Mesothelial cell of epicardium (in vitro differentiated cells): ENCODE data around the gene PPM1J. TPM values are rescaled to one million over a fixed set of nuclear protein-coding genes. Genes with fewer than 3 reads are reported as not detected.

Experiments used
- DNase-seq, 2 experiments: peaks; one replicate each; pipeline ENCODE4 v3.0.0; 2021; ENCODE audit warnings: low spot score in 2 of 2; ENCODE audit not compliant: unreplicated experiment in 2 of 2
- H3K27ac Mint-ChIP-seq: 2 replicates; pipeline ENCODE4 v1.8.0; 2021; ENCODE audit warnings: mixed read lengths
- H3K27me3 Mint-ChIP-seq: 2 replicates; pipeline ENCODE4 v1.8.0; 2021; ENCODE audit warnings: low read depth, mixed read lengths
- H3K36me3 Mint-ChIP-seq: 2 replicates; pipeline ENCODE4 v1.8.0; 2021; ENCODE audit warnings: mixed read lengths
- H3K4me1 Mint-ChIP-seq: 2 replicates; pipeline ENCODE4 v1.8.0; 2021; ENCODE audit warnings: mixed read lengths
- H3K4me3 Mint-ChIP-seq: 2 replicates; pipeline ENCODE4 v1.8.0; 2021; ENCODE audit warnings: mild to moderate bottlenecking, moderate library complexity, mixed read lengths
- H3K9me3 Mint-ChIP-seq: 2 replicates; pipeline ENCODE4 v1.8.0; 2021; ENCODE audit warnings: mixed read lengths
- CTCF ChIP-seq: fragments of 200-600 bp; sonication (generic); IDR thresholded peaks from one replicate; pipeline ENCODE4 v1.5.0; 2021; ENCODE audit warnings: antibody characterized with exemption; ENCODE audit not compliant: unreplicated experiment
- total RNA-seq: library from RNA; stranded (reverse); gene quantifications from 3 replicates; pipeline ENCODE4 v1.2.1, GENCODE V29; 2021

The PPM1J gene
- 4.3 to 4.7 TPM (median 4.4 TPM) in 3 replicates for total RNA-seq

GRCh38 chr1:112715264-112716053 lies at the start of gene PPM1J:
PPM1J (minus strand) TSS chr1:112715332; CDS start chr1:112715301, 31 bp downstream.
- peak; percentile 81 to 91 for DNase-seq
- peak within 1 kb of the TSS; percentile 88 for H3K27ac Mint-ChIP-seq
- no peaks in the 10 kb centered on the region for H3K9me3 Mint-ChIP-seq
- peak within 1 kb of the TSS; percentile 79 for H3K4me3 Mint-ChIP-seq
- no peaks in the 10 kb centered on the region for H3K36me3 Mint-ChIP-seq
- peaks cover 45% of the 10 kb centered on the region for H3K27me3 Mint-ChIP-seq
- TF ChIP-seq CTCF: no peak
- H3K4me1 Mint-ChIP-seq: peaks cover 18% of the 10 kb centered on the region

- TF ChIP-seq CTCF: no peak
- no peaks in the 10 kb centered on the region for H3K36me3 Mint-ChIP-seq
- peak overlapping the region; percentile 93 for H3K27ac Mint-ChIP-seq
- no peaks in the 10 kb centered on the region for H3K27me3 Mint-ChIP-seq
- H3K9me3 Mint-ChIP-seq: peaks cover 5% of the 10 kb centered on the region
- H3K4me1 Mint-ChIP-seq: peaks cover 39% of the 10 kb centered on the region
- DNase-seq: no peak
- H3K4me3 Mint-ChIP-seq: peak overlapping the region; percentile 11
These were observed 47.7 kb upstream of the PPM1J start for GRCh38 chr1:112762541-112763500.

- Mint-ChIP-seq H3K4me1 (peaks cover 39% of the 10 kb centered on the region), H3K4me3 (no peak overlapping the region), H3K36me3 (no peaks in the 10 kb centered on the region), H3K27ac (peak overlapping the region; percentile 93), H3K27me3 (no peaks in the 10 kb centered on the region), H3K9me3 (peaks cover 5% of the 10 kb centered on the region)
- TF ChIP-seq CTCF: no peak
- no peak for DNase-seq
These were observed 46.8 kb upstream of the PPM1J start for GRCh38 chr1:112761714-112762480.

- H3K4me1 Mint-ChIP-seq: peaks cover 35% of the 10 kb centered on the region
- no peaks in the 10 kb centered on the region for H3K27me3 Mint-ChIP-seq
- no peak overlapping the region for H3K4me3 Mint-ChIP-seq
- no peak for DNase-seq
- H3K27ac Mint-ChIP-seq: no peak overlapping the region
- no peak for TF ChIP-seq CTCF
- peaks cover 3% of the 10 kb centered on the region for H3K9me3 Mint-ChIP-seq
- H3K36me3 Mint-ChIP-seq: no peaks in the 10 kb centered on the region
These were observed 44.1 kb upstream of the PPM1J start for GRCh38 chr1:112759228-112759627.

- Mint-ChIP-seq H3K27me3 (no peaks in the 10 kb centered on the region), H3K36me3 (peaks cover 1% of the 10 kb centered on the region), H3K4me3 (no peak overlapping the region), H3K27ac (no peak overlapping the region), H3K9me3 (peaks cover 9% of the 10 kb centered on the region), H3K4me1 (peaks cover 8% of the 10 kb centered on the region)
- TF ChIP-seq CTCF: no peak
- no peak for DNase-seq
These were observed 39.0 kb upstream of the PPM1J start for GRCh38 chr1:112754116-112754628.
